ENCODE data around the gene PMIS2.

- no peak for TF ChIP-seq EZH2 (IDR thresholded peaks at IDR 0.05)
- no peak for TF ChIP-seq POLR2AphosphoS5 (IDR thresholded peaks at IDR 0.05; ENCODE audit: borderline replicate concordance, low read depth, low read length)
- no peak for TF ChIP-seq FOXP2 (optimal IDR thresholded peaks at IDR 0.05; ENCODE audit: control extremely low read depth, extremely low read length, insufficient read depth)
These were observed 32.5 kb upstream of the PMIS2 start for GRCh38 chr19:35553385-35554000.
